Cardiac fibroblast (primary cell): Measurements from ENCODE around the gene SLC39A8.

Source experiments
- DNase-seq, 2 donors: peaks; one replicate each; pipeline versions ENCODE4 v3.0.0 to v3.0.0-alpha.2; 2010; ENCODE audit warnings: low read depth in 2 of 2
- H3K4me3 ChIP-seq, 2 donors: replicated peaks in 1 of 2; 1 replicate in 1 of 2; 2 replicates in 1 of 2; pipeline ENCODE4 v1.5.1; 2011; ENCODE audit warnings: low read depth in 2 of 2, low read length in 2 of 2, mild to moderate bottlenecking in 2 of 2, moderate library complexity in 1 of 2
- TF ChIP-seq, protein P1 (sequence below): IDR thresholded peaks from one replicate; pipeline ENCODE4 v1.5.1; 2011; ENCODE audit warnings: low read depth, mild to moderate bottlenecking, low read length, inconsistent platforms

SLC39A8 gene

DNA sequence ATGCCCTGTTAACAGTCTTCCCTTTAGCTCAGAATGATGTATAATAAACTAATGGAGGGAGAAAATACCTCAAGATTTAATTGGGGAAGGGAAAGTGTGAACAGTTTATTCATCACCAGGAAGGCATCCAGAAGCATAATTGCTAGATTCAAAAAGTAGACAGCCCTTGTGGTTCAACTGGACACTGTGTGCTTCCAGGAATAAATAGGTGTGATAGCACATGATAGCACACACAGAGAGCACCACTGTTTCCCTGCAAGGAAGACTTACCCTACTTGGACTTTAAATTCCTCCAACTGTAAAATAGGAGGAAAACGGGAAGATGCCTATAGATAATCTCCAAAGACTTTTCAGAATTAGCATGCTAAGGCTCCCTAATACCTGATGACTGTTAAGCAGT is 27.8 kb downstream of the SLC39A8 start:
- DNase-seq = no peak
- TF ChIP-seq, protein P1, sequence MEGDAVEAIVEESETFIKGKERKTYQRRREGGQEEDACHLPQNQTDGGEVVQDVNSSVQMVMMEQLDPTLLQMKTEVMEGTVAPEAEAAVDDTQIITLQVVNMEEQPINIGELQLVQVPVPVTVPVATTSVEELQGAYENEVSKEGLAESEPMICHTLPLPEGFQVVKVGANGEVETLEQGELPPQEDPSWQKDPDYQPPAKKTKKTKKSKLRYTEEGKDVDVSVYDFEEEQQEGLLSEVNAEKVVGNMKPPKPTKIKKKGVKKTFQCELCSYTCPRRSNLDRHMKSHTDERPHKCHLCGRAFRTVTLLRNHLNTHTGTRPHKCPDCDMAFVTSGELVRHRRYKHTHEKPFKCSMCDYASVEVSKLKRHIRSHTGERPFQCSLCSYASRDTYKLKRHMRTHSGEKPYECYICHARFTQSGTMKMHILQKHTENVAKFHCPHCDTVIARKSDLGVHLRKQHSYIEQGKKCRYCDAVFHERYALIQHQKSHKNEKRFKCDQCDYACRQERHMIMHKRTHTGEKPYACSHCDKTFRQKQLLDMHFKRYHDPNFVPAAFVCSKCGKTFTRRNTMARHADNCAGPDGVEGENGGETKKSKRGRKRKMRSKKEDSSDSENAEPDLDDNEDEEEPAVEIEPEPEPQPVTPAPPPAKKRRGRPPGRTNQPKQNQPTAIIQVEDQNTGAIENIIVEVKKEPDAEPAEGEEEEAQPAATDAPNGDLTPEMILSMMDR = no peak
- H3K4me3 ChIP-seq = no peak overlapping the region

DNA sequence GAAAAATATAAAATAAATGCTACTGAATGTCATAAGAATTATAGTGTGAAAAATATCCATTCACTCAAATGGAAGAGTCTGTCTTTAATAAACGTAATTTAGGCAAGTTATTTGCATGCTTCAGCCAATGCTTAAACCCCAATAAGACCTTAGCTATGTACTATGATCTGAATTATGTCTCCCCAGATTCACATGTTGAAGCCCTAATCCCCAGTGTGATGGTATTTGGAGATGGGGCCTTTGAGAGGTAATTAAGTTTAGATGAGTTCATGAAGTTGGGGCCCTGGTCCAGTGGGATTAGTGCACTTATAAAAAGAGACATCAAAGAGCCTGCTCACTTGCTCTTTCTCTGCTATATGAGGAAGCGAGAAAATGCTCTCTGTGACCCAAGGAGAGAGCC is 28.7 kb downstream of the SLC39A8 start:
- no peak overlapping the region for H3K4me3 ChIP-seq
- TF ChIP-seq, protein P1 = no peak
- no peak for DNase-seq

DNA sequence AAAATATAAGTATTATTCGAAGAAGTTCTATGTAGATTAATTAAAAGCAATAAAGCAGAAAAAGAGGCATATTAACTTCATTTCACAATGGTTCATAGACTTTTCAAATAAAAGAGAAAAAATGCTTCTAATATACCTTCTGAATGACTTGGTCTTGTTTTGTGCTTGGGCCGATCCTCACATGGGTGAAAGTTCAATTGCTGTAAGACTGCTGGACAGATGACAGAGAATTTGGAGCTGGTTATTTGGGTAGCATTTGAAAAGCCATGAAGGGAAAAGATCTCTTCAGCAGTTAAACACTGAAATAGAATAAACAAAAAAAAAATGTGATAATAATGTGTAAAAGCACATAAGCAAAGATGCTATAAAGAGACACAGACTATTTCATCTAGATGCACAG is 29.8 kb downstream of the SLC39A8 start:
- no peak overlapping the region for H3K4me3 ChIP-seq
- DNase-seq = no peak
- TF ChIP-seq, protein P1 = no peak

DNA sequence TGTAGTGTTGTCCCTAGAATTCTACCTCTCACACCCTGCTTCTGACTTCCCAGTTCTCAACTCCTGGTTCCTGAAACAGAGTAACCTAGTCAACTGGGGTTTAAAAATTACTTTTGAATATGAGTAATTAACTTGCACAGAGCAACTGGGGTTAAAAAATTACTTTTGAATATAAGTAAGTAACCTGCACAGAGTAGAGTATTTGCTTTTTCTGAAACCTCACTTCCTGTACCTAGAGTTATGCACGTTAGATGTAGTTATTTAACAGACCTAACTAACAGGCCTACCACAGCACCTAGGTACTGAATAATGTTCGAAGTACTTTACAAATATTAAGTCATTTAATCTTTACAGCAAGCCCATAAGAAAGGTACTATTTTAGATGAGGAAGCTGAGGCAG is 32.9 kb downstream of the SLC39A8 start:
- H3K4me3 ChIP-seq = no peak overlapping the region
- TF ChIP-seq, protein P1 = no peak
- DNase-seq = no peak

DNA sequence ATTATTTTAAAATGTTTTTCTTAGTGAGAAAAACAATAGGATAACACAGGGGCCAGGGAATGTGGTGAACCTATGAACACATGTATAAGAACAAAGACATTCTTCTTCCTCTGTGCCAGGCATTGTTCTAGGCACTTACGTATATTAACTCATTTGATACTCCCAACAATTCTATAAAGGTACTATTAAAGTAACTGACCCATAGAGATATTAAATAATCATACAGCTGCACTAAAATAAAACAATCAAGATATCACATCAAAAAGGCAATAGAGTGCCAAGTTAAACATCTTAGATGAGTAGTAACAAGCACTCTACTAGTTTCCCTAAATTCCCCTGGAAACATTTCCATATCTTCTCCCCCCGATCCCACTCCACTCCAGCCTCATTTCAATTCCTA is 33.4 kb downstream of the SLC39A8 start:
- H3K4me3 ChIP-seq = no peak overlapping the region
- peak in 1 of 2 donors; percentile 21 for DNase-seq
- TF ChIP-seq, protein P1 = no peak

DNA sequence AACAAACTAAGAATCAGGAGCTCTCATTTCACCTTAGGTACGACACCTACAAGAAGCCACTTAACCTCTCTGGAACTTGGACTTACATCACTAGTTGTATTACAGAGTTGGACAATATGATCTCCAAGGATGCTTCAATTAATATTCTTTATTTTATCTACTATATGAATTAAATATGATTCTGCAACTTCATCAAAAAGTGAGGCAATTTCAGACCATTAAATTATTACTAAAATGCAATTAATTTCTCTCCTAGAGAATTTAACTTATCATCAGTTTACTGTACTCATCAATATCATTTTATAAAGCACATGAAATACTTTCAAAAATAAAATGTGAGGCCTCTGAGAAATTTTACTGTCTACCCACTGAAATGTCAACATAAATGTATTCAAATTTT is 33.9 kb downstream of the SLC39A8 start:
- H3K4me3 ChIP-seq = no peak overlapping the region
- TF ChIP-seq, protein P1 = no peak
- no peak for DNase-seq

DNA sequence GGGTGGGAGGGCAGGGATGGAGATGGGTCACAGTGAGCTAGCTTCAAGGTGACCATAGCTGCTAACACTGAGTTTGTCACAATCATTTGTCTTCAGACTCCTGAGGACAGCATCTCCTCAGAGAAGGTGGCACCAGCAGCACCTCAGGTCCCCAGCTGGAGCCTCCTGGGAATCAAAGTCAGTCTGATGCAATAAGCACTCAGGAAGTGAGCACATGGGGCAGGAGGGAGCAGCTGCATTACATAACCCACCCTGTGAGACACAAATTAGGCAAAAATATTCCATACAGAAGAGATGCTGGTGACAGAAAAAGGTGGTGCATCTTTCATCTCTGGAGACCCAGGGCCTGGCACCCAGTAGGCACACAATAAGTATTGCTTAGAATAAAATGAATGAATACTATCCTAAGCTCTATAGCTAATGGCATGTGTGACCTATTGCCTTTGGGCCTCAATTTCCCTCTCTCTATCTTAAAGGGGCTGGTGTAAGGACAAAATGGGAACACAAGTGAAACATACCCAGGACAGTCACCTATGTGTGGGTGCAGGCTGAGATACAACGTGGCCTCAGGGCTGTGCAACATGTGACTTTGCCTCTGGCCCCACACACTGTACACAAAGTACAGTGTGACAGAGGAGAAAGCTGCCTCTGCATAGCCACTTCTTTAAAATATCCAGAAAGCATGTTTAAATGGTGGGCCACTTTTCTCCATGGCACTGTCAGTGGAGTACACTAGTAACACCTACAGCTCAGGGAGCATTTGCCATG is 37.1 kb downstream of the SLC39A8 start:
- TF ChIP-seq, protein P1 = no peak
- no peak overlapping the region for H3K4me3 ChIP-seq
- DNase-seq = peak; percentile 5 to 59
